Stimulated activated CD8-positive, alpha-beta memory T cell treated with anti-CD3 and anti-CD28 coated beads, Interleukin-15, amount 100 ng/mL, for 1 hour (primary cell): ENCODE results near the gene PPIG.
"Not testable (repeated sequence)": the region's sequence is repeated elsewhere in the genome, so short reads cannot be mapped to it uniquely, and the experiment has no call there.

Experiments
- DNase-seq: peaks from one replicate; pipeline ENCODE4 v3.0.0-alpha.2; 2020; ENCODE audit warnings: low read depth

Gene PPIG

GRCh38 chr2:169584005-169584877 is at the start of gene PPIG:
PPIG (plus strand) TSS chr2:169584351; CDS start chr2:169604042, 19,691 bp downstream.
- DNase-seq: peak; percentile 76

- not testable (repeated sequence) for DNase-seq
Observed at GRCh38 chr2:169539460-169539859, 44.7 kb upstream of the PPIG start.

GRCh38 chr2:169540146-169540545 is 44.0 kb upstream of the PPIG start:
- DNase-seq: no peak

GRCh38 chr2:169542433-169542832 is 41.7 kb upstream of the PPIG start:
- DNase-seq: no peak

- no peak for DNase-seq
Observed at GRCh38 chr2:169546756-169547155, 37.4 kb upstream of the PPIG start.

GRCh38 chr2:169561364-169561763 is 22.8 kb upstream of the PPIG start:
- no peak for DNase-seq

GRCh38 chr2:169562084-169562483 is 22.1 kb upstream of the PPIG start:
- not testable (repeated sequence) for DNase-seq

GRCh38 chr2:169562519-169562918 is 21.6 kb upstream of the PPIG start:
- DNase-seq: no peak

GRCh38 chr2:169565686-169566085 is 18.5 kb upstream of the PPIG start:
- no peak for DNase-seq

GRCh38 chr2:169569948-169570347 is 14.2 kb upstream of the PPIG start:
- DNase-seq: no peak

- DNase-seq: not testable (repeated sequence)
Observed at GRCh38 chr2:169570752-169571151, 13.4 kb upstream of the PPIG start.

GRCh38 chr2:169571571-169571970 is 12.6 kb upstream of the PPIG start:
- no peak for DNase-seq

GRCh38 chr2:169572189-169572588 is 12.0 kb upstream of the PPIG start:
- no peak for DNase-seq

- no peak for DNase-seq
Observed at GRCh38 chr2:169572821-169573159, 11.4 kb upstream of the PPIG start.

GRCh38 chr2:169573160-169573973 is 10.8 kb upstream of the PPIG start, which contains the start of gene FASTKD1:
FASTKD1 (minus strand) TSS chr2:169573865; CDS start chr2:169572029, 1,836 bp downstream.
- DNase-seq: peak; percentile 71

GRCh38 chr2:169573974-169574299 is 10.2 kb upstream of the PPIG start:
- DNase-seq: no peak

- not testable (repeated sequence) for DNase-seq
Observed at GRCh38 chr2:169574539-169574938, 9.6 kb upstream of the PPIG start.

GRCh38 chr2:169575264-169575663 is 8.9 kb upstream of the PPIG start:
- DNase-seq: not testable (repeated sequence)

GRCh38 chr2:169579044-169579443 is 5.1 kb upstream of the PPIG start:
- no peak for DNase-seq

GRCh38 chr2:169582552-169583266 is 1.4 kb upstream of the PPIG start:
- not testable (repeated sequence) for DNase-seq

- DNase-seq: no peak
Observed at GRCh38 chr2:169583518-169583917, 633 bp upstream of the PPIG start.

- no peak for DNase-seq
Observed at GRCh38 chr2:169585673-169586072, 1.5 kb downstream of the PPIG start.
